GM12864 (cell line): ENCODE data around the gene AP4S1.

Source experiments
- DNase-seq: peaks from one replicate; pipeline ENCODE4 v3.0.0-alpha.2; 2011; ENCODE audit warnings: low read depth
- H3K4me3 ChIP-seq: 2 replicates; pipeline ENCODE4 v1.5.1; 2011; ENCODE audit warnings: mild to moderate bottlenecking, low read depth, low read length, control low read depth
- TF ChIP-seq, protein P1 (sequence below): IDR thresholded peaks from 2 replicates; pipeline ENCODE4 v1.5.1; 2011; ENCODE audit warnings: low read depth, mild to moderate bottlenecking, moderate library complexity, low read length, control low read depth, inconsistent platforms; ENCODE audit errors: missing control alignments

The AP4S1 gene

DNA sequence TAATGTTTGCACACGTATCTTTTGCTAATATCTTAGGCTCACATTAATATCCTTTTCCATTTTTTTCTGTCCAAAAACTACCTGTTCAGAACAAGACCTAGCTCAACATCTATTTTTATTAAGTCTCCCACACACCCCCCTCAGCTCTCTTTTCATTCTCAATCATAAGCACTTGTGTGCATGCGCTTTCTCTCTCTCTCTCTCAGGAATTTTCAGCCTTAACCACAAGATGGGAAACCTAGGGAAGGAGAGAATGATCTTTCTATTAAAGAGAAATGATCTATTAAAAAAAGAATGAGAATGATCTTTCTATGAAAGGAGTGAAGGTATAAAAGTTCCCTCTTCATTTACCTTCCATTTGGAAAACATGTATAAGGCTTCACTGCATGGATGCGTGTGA, 39.7 kb upstream of the AP4S1 start:
- TF ChIP-seq, protein P1, sequence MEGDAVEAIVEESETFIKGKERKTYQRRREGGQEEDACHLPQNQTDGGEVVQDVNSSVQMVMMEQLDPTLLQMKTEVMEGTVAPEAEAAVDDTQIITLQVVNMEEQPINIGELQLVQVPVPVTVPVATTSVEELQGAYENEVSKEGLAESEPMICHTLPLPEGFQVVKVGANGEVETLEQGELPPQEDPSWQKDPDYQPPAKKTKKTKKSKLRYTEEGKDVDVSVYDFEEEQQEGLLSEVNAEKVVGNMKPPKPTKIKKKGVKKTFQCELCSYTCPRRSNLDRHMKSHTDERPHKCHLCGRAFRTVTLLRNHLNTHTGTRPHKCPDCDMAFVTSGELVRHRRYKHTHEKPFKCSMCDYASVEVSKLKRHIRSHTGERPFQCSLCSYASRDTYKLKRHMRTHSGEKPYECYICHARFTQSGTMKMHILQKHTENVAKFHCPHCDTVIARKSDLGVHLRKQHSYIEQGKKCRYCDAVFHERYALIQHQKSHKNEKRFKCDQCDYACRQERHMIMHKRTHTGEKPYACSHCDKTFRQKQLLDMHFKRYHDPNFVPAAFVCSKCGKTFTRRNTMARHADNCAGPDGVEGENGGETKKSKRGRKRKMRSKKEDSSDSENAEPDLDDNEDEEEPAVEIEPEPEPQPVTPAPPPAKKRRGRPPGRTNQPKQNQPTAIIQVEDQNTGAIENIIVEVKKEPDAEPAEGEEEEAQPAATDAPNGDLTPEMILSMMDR: no peak
- DNase-seq: no peak
- H3K4me3 ChIP-seq: no peak overlapping the region

DNA sequence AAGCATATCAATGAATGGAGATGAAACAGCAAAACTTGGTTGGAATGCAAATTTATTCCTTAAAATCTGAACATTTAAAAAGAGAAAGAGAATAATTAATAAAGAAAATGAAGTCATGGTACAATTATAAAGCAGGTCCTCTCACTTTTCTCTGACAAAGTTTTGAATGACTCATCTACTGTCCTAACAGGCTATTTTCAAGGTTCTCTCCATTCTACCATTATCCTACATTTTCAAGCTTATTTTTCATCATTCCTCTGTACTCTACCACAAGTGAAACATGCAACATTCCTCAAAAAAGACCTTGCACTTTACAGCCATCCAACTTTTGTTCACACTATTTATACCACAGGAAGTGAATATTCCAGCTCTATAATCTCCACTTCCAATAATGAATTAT, 36.9 kb upstream of the AP4S1 start:
- no peak for DNase-seq
- H3K4me3 ChIP-seq: no peak overlapping the region
- TF ChIP-seq, protein P1: no peak

DNA sequence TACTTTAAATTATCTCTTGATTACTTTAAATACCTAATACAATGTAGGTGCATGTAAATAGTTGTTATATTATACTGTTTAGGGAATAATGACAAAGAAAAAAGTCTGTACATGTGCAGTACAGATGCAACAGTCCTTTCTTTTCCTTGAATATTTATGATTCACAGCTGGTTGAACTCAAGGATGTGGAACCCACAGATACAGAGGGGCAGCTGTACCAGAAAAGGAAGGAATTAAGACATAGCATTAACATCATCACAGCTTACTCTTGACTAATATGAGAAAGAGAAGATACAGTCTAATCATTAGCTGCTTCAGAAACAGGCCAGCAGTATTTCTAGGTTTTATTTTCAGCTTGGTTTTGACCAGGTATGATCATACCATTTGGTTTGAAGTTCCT, 34.7 kb upstream of the AP4S1 start:
- DNase-seq: no peak
- H3K4me3 ChIP-seq: no peak overlapping the region
- TF ChIP-seq, protein P1: no peak

DNA sequence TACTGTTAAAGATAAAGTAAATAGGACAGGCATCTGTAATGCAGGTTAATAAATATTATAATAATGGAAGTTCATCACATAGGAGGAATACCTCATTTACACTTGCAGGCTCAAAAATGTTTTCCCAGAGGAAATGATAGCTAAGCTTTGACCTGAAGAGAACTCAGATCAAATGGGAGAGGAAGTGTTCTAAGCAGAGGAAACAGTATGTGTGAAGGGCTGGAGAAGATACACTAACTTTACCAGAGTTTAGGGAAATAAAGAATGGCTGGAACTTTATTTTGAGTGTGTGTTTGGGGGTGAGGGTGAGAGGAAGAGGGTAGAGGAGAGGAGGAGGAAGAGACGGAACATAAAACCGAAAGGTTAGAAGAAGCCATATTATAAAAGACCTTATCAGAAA, 34.0 kb upstream of the AP4S1 start:
- TF ChIP-seq, protein P1: no peak
- no peak for DNase-seq
- no peak overlapping the region for H3K4me3 ChIP-seq

DNA sequence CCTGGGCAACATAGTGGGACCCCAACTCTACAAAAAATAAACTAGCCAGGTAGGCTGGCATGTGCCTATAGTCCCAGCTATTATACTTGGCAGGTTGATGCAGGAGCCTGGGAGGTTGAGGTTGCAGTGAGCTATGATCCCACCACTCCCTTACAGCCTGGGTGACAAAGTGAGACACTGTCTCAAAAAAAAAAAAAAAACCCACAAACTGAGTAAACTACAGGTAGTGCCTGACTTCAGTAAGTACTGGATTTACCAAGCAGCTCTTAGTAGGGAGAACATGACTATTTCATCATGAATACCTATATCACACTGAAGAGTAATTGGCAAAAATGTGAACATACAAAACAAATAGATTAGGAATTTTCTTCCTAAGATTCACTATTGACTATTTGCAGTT, 32.4 kb upstream of the AP4S1 start:
- DNase-seq: no peak
- TF ChIP-seq, protein P1: no peak

DNA sequence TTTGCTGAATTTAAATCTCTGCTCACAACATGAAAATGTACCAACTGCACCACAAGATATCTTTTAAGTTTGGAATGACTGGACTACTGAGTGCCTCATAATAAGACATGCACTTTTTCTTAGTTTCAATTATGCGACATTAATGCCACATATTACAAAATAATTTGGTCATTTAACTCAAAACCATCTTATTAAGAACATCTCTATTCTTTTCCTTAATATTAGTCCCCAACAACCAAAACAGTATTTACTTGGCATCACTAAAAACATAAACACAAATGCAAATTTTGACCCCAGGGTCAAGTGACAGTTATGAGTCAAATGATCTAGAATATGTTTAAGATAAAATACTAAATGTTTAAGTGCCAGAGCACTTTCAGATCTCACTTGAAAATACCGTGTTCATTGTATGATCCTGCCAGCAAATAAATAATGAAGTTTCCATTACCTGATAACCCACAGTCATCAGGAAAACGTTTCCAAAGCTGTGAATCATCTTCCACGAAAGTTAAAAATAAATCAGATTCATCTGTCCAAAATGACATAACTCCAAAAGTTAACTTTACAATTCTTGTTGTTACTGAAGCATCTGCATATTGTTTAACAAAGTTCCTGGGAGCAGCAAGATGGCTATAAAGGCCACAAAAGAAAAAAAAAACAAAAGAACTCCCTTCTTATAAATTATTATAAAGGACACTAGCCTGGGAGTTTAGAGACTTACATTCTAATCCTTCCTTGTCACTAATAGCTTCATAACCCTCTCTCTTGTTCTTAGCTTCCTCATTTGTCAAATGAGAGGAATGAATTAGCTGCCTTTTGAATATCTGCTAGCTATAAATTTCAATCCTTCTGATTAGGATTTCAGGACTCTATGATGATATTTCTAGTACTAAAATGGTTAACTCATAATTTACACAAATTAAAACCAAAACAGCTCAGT, 30.5 kb upstream of the AP4S1 start:
- TF ChIP-seq, protein P1: no peak
- DNase-seq: no peak
- H3K4me3 ChIP-seq: no peak overlapping the region

More for the DNA sequence above, 32.4 kb upstream of the AP4S1 start:
- H3K4me3 ChIP-seq: no peak overlapping the region

DNA sequence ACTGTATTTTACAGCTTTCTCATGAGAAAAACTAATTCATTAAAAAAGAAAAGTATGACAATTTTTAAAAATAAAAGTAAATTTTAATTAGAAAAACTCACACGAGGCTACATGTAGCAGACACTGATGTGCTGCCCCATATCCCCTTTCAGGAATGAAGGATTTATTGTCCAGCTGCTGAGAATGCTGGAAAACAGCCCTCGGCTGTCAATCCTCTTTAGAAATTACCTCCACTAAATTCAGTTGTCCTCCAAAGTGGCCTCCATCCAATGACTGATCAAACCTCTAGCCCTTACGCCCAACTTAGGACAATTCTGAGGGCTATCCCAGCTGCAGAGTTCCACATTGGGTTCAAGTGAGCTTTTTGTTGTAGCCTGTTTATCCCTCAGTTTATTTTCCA, 29.8 kb upstream of the AP4S1 start:
- TF ChIP-seq, protein P1: no peak
- H3K4me3 ChIP-seq: no peak overlapping the region
- DNase-seq: no peak
